HEK293 (cell line): ENCODE data around the gene MRPS2.

Source experiments
- CTCF ChIA-PET: fragments of 350-600 bp; formaldehyde crosslinking; extraction: SDS; loops from one replicate; lab custom pipeline; 2021; ENCODE audit warnings: antibody characterized with exemption; lab: Yijun Ruan, JAX
- POLR2A ChIA-PET: fragments of 300-600 bp; formaldehyde crosslinking; extraction: SDS; loops from one replicate; lab custom pipeline; 2020; ENCODE audit warnings: antibody characterized with exemption, inconsistent platforms; lab: Yijun Ruan, JAX
- H3K27ac ChIP-seq: fragments of 200-500 bp; sonication (Bioruptor generic); 2 replicates; pipeline ENCODE4 v1.5.1; 2014; ENCODE audit warnings: low read depth, low read length, control low read depth, inconsistent platforms; ENCODE audit errors: extremely low read depth
- H3K36me3 ChIP-seq, 2 experiments: fragments of 200-500 bp in 1 of 2; sonication (Bioruptor generic) in 1 of 2; 1 replicate in 1 of 2; 2 replicates in 1 of 2; pipeline ENCODE4 v1.5.1; 2014 to 2017; ENCODE audit warnings: inconsistent platforms in 2 of 2, low read length in 2 of 2; ENCODE audit not compliant: control insufficient read depth in 2 of 2, insufficient read depth in 1 of 2
- H3K4me1 ChIP-seq: fragments of 200-500 bp; sonication (Bioruptor generic); 2 replicates; pipeline ENCODE4 v1.5.1; 2014; ENCODE audit warnings: mild to moderate bottlenecking, low read length, inconsistent platforms; ENCODE audit not compliant: control insufficient read depth, insufficient read depth
- H3K4me3 ChIP-seq: 2 replicates; pipeline ENCODE4 v1.5.1; 2011; ENCODE audit warnings: low read depth, mild to moderate bottlenecking, control low read depth, low read length, moderate library complexity
- H3K9me3 ChIP-seq: fragments of 200-500 bp; sonication (Bioruptor generic); 2 replicates; pipeline ENCODE4 v1.5.1; 2014; ENCODE audit warnings: low read depth, low read length, inconsistent platforms; ENCODE audit not compliant: control insufficient read depth, insufficient read depth
- GLIS1 ChIP-seq: fragments of 450-650 bp; formaldehyde crosslinking; IDR thresholded peaks from 2 replicates; pipeline ENCODE4 v1.5.1; 2016; ENCODE audit warnings: missing biosample characterization, missing genetic modification characterization
- GLIS2 ChIP-seq: fragments of 450-650 bp; formaldehyde crosslinking; IDR thresholded peaks from 2 replicates; pipeline ENCODE4 v1.5.1; 2016; ENCODE audit warnings: missing biosample characterization, missing genetic modification characterization
- PRDM2 ChIP-seq: fragments of 450-650 bp; formaldehyde crosslinking; IDR thresholded peaks from 2 replicates; pipeline ENCODE4 v1.5.1; 2016; ENCODE audit warnings: missing biosample characterization, missing genetic modification characterization, borderline replicate concordance
- ZBTB21 ChIP-seq: fragments of 450-650 bp; formaldehyde crosslinking; IDR thresholded peaks from 2 replicates; pipeline ENCODE4 v1.5.1; 2017; ENCODE audit warnings: missing biosample characterization, missing genetic modification characterization
- ZFP3 ChIP-seq: fragments of 450-650 bp; formaldehyde crosslinking; IDR thresholded peaks from 2 replicates; pipeline ENCODE4 v1.5.1; 2016; ENCODE audit warnings: low read depth, missing biosample characterization, missing genetic modification characterization
- ZNF10 ChIP-seq: fragments of 450-650 bp; formaldehyde crosslinking; IDR thresholded peaks from 2 replicates; pipeline ENCODE4 v1.5.1; 2017; ENCODE audit warnings: missing biosample characterization, missing genetic modification characterization
- ZNF121 ChIP-seq: fragments of 450-650 bp; formaldehyde crosslinking; IDR thresholded peaks from 2 replicates; pipeline ENCODE4 v1.5.1; 2016; ENCODE audit warnings: missing biosample characterization, missing genetic modification characterization
- ZNF132 ChIP-seq: fragments of 450-650 bp; formaldehyde crosslinking; IDR thresholded peaks from 2 replicates; pipeline ENCODE4 v1.5.1; 2017; ENCODE audit warnings: missing biosample characterization, missing genetic modification characterization, borderline replicate concordance
- ZNF146 ChIP-seq: fragments of 450-650 bp; formaldehyde crosslinking; IDR thresholded peaks from 2 replicates; pipeline ENCODE4 v1.5.1; 2016; ENCODE audit warnings: missing biosample characterization, missing genetic modification characterization
- ZNF184 ChIP-seq: fragments of 450-650 bp; IDR thresholded peaks from 2 replicates; pipeline ENCODE4 v1.5.1; 2018; ENCODE audit warnings: missing biosample characterization, mild to moderate bottlenecking, missing genetic modification characterization
- ZNF221 ChIP-seq: fragments of 450-650 bp; formaldehyde crosslinking; IDR thresholded peaks from 2 replicates; pipeline ENCODE4 v1.5.1; 2017; ENCODE audit warnings: missing biosample characterization, missing genetic modification characterization, borderline replicate concordance
- ZNF223 ChIP-seq: fragments of 450-650 bp; formaldehyde crosslinking; IDR thresholded peaks from 2 replicates; pipeline ENCODE4 v1.5.1; 2016; ENCODE audit warnings: missing biosample characterization, missing genetic modification characterization
- ZNF280C ChIP-seq: fragments of 450-650 bp; formaldehyde crosslinking; IDR thresholded peaks from 2 replicates; pipeline ENCODE4 v1.5.1; 2016; ENCODE audit warnings: missing biosample characterization, missing genetic modification characterization
- ZNF354C ChIP-seq: fragments of 450-650 bp; formaldehyde crosslinking; IDR thresholded peaks from 2 replicates; pipeline ENCODE4 v1.5.1; 2016; ENCODE audit warnings: missing biosample characterization, missing genetic modification characterization, low read depth, borderline replicate concordance
- ZNF404 ChIP-seq: fragments of 450-650 bp; formaldehyde crosslinking; IDR thresholded peaks from 2 replicates; pipeline ENCODE4 v1.5.1; 2017; ENCODE audit warnings: missing biosample characterization, missing genetic modification characterization
- ZNF416 ChIP-seq: fragments of 450-650 bp; formaldehyde crosslinking; IDR thresholded peaks from 2 replicates; pipeline ENCODE4 v1.5.1; 2016; ENCODE audit warnings: missing biosample characterization, missing genetic modification characterization
- ZNF529 ChIP-seq: fragments of 450-650 bp; formaldehyde crosslinking; IDR thresholded peaks from 2 replicates; pipeline ENCODE4 v1.5.1; 2017; ENCODE audit warnings: missing genetic modification characterization, missing biosample characterization; ENCODE audit not compliant: insufficient replicate concordance
- ZNF837 ChIP-seq: fragments of 450-650 bp; formaldehyde crosslinking; IDR thresholded peaks from 2 replicates; pipeline ENCODE4 v1.5.1; 2016; ENCODE audit warnings: missing biosample characterization, missing genetic modification characterization
- TF ChIP-seq, protein P1 (sequence below): fragments of 450-650 bp; formaldehyde crosslinking; IDR thresholded peaks from 2 replicates; pipeline ENCODE4 v1.5.1; 2016; ENCODE audit warnings: missing biosample characterization, missing genetic modification characterization
- TF ChIP-seq, protein P2 (sequence below): fragments of 450-650 bp; formaldehyde crosslinking; conservative IDR thresholded peaks from 2 replicates; pipeline ENCODE4 v1.5.1; 2016; ENCODE audit warnings: low read depth, missing biosample characterization, missing genetic modification characterization

MRPS2 gene

DNA sequence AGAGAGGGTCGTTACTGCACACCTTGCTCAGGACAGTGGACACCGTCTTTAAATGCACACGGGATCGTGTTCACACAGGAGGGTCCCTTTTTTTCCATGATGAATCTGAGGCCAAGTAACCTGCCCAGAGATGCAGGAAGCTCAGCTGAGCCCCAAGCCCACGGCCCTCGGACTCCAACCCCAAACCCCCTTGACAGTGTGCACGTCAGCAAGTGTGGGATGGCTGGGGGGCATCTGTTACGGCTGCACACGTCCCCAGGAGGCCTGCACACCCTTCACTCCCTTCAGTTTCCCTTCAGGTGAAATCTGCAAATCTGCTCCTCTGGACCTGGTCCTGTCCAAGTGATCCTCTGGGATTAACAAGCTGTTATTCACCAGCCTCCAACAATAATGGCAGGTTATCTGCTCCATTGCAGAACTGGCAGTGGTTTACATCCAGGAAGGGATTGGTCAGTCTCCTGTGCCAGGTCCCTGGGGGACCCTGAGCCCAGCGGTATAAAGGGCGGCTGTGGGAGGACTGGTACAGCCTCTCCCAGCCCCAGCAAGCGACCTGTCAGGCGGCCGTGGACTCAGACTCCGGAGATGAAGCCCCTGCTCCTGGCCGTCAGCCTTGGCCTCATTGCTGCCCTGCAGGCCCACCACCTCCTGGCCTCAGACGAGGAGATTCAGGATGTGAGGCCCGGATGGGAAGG is 20.6 kb downstream of the MRPS2 start, which contains the start of gene LCN1 (continued):
- TF ChIP-seq PRDM2 (tag by site-specific recombination) = no peak
- no peak for TF ChIP-seq ZNF354C
- no peak for TF ChIP-seq ZNF10
- TF ChIP-seq ZNF184 (tag by site-specific recombination) = no peak
- no peak for TF ChIP-seq ZNF121 (tag by site-specific recombination)
- no peak for TF ChIP-seq ZNF529 (tag by site-specific recombination)
- TF ChIP-seq, protein P1, sequence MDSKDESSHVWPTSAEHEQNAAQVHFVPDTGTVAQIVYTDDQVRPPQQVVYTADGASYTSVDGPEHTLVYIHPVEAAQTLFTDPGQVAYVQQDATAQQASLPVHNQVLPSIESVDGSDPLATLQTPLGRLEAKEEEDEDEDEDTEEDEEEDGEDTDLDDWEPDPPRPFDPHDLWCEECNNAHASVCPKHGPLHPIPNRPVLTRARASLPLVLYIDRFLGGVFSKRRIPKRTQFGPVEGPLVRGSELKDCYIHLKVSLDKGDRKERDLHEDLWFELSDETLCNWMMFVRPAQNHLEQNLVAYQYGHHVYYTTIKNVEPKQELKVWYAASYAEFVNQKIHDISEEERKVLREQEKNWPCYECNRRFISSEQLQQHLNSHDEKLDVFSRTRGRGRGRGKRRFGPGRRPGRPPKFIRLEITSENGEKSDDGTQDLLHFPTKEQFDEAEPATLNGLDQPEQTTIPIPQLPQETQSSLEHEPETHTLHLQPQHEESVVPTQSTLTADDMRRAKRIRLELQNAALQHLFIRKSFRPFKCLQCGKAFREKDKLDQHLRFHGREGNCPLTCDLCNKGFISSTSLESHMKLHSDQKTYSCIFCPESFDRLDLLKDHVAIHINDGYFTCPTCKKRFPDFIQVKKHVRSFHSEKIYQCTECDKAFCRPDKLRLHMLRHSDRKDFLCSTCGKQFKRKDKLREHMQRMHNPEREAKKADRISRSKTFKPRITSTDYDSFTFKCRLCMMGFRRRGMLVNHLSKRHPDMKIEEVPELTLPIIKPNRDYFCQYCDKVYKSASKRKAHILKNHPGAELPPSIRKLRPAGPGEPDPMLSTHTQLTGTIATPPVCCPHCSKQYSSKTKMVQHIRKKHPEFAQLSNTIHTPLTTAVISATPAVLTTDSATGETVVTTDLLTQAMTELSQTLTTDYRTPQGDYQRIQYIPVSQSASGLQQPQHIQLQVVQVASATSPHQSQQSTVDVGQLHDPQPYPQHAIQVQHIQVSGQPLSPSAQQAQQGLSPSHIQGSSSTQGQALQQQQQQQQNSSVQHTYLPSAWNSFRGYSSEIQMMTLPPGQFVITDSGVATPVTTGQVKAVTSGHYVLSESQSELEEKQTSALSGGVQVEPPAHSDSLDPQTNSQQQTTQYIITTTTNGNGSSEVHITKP (tag by site-specific recombination) = no peak
- TF ChIP-seq GLIS1 = no peak
- TF ChIP-seq ZNF280C (tag by site-specific recombination) = no peak
- TF ChIP-seq ZNF416 (tag by site-specific recombination) = no peak
- TF ChIP-seq, all 188 proteins: peak for 0

GRCh38 chr9:135521608-135522095 is 21.2 kb downstream of the MRPS2 start:
- no peaks in the 10 kb centered on the region for H3K4me1 ChIP-seq
- H3K4me3 ChIP-seq = no peak overlapping the region
- no peaks in the 10 kb centered on the region for H3K36me3 ChIP-seq
- ChIA-PET CTCF (no interaction called here), POLR2A (no interaction called here)
- H3K9me3 ChIP-seq = no peaks in the 10 kb centered on the region
- no peak overlapping the region for H3K27ac ChIP-seq
- TF ChIP-seq ZNF146 (tag by site-specific recombination) (no peak), ZNF837 (tag by site-specific recombination) (no peak), GLIS2 (tag by site-specific recombination) (no peak), ZNF404 (tag by site-specific recombination) (no peak), ZFP3 (tag by site-specific recombination) (no peak), ZNF132 (tag by site-specific recombination) (no peak), ZBTB21 (tag by site-specific recombination) (no peak), ZNF223 (tag by site-specific recombination) (no peak), ZNF221 (no peak)
- TF ChIP-seq, protein P2, sequence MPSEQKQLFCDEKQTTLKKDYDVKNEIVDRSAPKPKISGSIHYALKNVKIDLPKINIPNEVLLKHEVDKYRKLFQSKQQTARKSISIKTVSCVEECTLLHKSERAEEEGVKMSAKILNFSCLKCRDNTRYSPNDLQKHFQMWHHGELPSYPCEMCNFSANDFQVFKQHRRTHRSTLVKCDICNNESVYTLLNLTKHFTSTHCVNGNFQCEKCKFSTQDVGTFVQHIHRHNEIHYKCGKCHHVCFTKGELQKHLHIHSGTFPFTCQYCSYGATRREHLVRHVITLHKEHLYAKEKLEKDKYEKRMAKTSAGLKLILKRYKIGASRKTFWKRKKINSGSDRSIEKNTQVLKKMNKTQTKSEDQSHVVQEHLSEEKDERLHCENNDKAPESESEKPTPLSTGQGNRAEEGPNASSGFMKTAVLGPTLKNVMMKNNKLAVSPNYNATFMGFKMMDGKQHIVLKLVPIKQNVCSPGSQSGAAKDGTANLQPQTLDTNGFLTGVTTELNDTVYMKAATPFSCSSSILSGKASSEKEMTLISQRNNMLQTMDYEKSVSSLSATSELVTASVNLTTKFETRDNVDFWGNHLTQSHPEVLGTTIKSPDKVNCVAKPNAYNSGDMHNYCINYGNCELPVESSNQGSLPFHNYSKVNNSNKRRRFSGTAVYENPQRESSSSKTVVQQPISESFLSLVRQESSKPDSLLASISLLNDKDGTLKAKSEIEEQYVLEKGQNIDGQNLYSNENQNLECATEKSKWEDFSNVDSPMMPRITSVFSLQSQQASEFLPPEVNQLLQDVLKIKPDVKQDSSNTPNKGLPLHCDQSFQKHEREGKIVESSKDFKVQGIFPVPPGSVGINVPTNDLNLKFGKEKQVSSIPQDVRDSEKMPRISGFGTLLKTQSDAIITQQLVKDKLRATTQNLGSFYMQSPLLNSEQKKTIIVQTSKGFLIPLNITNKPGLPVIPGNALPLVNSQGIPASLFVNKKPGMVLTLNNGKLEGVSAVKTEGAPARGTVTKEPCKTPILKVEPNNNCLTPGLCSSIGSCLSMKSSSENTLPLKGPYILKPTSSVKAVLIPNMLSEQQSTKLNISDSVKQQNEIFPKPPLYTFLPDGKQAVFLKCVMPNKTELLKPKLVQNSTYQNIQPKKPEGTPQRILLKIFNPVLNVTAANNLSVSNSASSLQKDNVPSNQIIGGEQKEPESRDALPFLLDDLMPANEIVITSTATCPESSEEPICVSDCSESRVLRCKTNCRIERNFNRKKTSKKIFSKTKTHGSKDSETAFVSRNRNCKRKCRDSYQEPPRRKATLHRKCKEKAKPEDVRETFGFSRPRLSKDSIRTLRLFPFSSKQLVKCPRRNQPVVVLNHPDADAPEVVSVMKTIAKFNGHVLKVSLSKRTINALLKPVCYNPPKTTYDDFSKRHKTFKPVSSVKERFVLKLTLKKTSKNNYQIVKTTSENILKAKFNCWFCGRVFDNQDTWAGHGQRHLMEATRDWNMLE (tag by site-specific recombination) = no peak
